DND-41 (cell line): Measurements from ENCODE around the gene GNG11.

Source experiments
- ATAC-seq: fragments of 200-7000 bp; cut with Tn5 transposase; 3 replicates; pipeline ENCODE4 v1.9.1; 2021; ENCODE audit warnings: low read depth; ENCODE audit not compliant: insufficient read depth
- DNase-seq: peaks from one replicate; pipeline ENCODE4 v3.0.0-alpha.2; 2020
- H2AFZ ChIP-seq: 2 replicates; pipeline ENCODE4 v1.6.0; 2012; ENCODE audit warnings: low read depth, low read length
- H3K27ac ChIP-seq: 2 replicates; pipeline ENCODE4 v1.5.1; 2012; ENCODE audit warnings: low read length, inconsistent platforms
- H3K27me3 ChIP-seq: fragments of 200-600 bp; sonication (generic); 2 replicates; pipeline ENCODE4 v1.6.0; 2012; ENCODE audit warnings: low read length, mild to moderate bottlenecking, inconsistent platforms; ENCODE audit not compliant: insufficient read depth, poor library complexity
- H3K36me3 ChIP-seq: 2 replicates; pipeline ENCODE4 v1.5.1; 2012; ENCODE audit warnings: low read length, inconsistent platforms; ENCODE audit not compliant: insufficient read depth
- H3K4me1 ChIP-seq: 2 replicates; pipeline ENCODE4 v1.5.1; 2012; ENCODE audit warnings: mild to moderate bottlenecking, low read length; ENCODE audit not compliant: insufficient read depth
- H3K4me2 ChIP-seq: 2 replicates; pipeline ENCODE4 v1.6.0; 2012; ENCODE audit warnings: mild to moderate bottlenecking, moderate library complexity, low read length, inconsistent platforms; ENCODE audit not compliant: insufficient read depth
- H3K4me3 ChIP-seq, 2 experiments: fragments of 200-600 bp in 1 of 2; shearing (Covaris generic) in 1 of 2; 2 replicates each; pipeline ENCODE4 v1.5.1; 2012 to 2016; ENCODE audit warnings: inconsistent platforms in 2 of 2, low read length in 2 of 2, mild to moderate bottlenecking in 2 of 2, low read depth in 1 of 2, moderate library complexity in 1 of 2
- H3K79me2 ChIP-seq: 2 replicates; pipeline ENCODE4 v1.6.0; 2012; ENCODE audit warnings: low read length, inconsistent platforms; ENCODE audit not compliant: insufficient read depth
- H3K9ac ChIP-seq: 2 replicates; pipeline ENCODE4 v1.6.0; 2012; ENCODE audit warnings: low read depth, mild to moderate bottlenecking, inconsistent platforms, low read length, moderate library complexity
- H3K9me3 ChIP-seq: 2 replicates; pipeline ENCODE4 v1.5.1; 2012; ENCODE audit warnings: low read length, moderate library complexity, mild to moderate bottlenecking, inconsistent platforms; ENCODE audit not compliant: insufficient read depth, severe bottlenecking
- H4K20me1 ChIP-seq: 2 replicates; pipeline ENCODE4 v1.6.0; 2012; ENCODE audit warnings: low read length; ENCODE audit not compliant: insufficient read depth
- EZH2 ChIP-seq: IDR thresholded peaks from 3 replicates; pipeline ENCODE4 v1.6.1; 2012; ENCODE audit warnings: borderline replicate concordance, low read depth, mild to moderate bottlenecking, moderate library complexity, low read length, inconsistent platforms; ENCODE audit not compliant: severe bottlenecking
- TF ChIP-seq, protein P1 (sequence below): IDR thresholded peaks from 2 replicates; pipeline ENCODE4 v1.5.1; 2012; ENCODE audit warnings: borderline replicate concordance, low read length, moderate library complexity, mild to moderate bottlenecking; ENCODE audit not compliant: poor library complexity, severe bottlenecking; ENCODE audit errors: extremely low read depth

The GNG11 gene

DNA sequence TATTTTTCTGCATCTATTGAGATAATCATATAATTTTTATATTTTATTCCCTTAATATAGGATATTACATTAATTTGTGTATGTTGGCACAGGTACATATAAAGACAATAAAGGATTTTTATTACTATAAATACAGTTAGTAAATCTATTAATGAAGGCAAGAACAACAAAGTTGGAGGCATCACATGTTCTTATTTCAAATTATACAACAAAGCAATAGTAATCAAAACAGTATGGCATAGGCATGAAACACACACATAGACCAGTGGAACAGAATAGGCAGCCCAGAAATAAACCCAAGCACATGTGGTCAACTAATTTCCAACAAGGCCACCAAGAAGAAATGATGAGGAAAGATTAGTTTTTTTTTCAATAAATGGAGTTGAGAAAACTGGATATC lies 42.2 kb upstream of the GNG11 start:
- Histone ChIP-seq H4K20me1 (no peaks in the 10 kb centered on the region), H3K4me1 (no peaks in the 10 kb centered on the region), H3K9ac (no peak overlapping the region), H3K36me3 (no peaks in the 10 kb centered on the region), H3K79me2 (no peaks in the 10 kb centered on the region), H3K27ac (no peak overlapping the region), H3K4me2 (no peak overlapping the region), H2AFZ (no peak overlapping the region), H3K27me3 (no peaks in the 10 kb centered on the region), H3K9me3 (no peaks in the 10 kb centered on the region), H3K4me3 (no peak overlapping the region)
- no peak for TF ChIP-seq EZH2
- TF ChIP-seq, protein P1, sequence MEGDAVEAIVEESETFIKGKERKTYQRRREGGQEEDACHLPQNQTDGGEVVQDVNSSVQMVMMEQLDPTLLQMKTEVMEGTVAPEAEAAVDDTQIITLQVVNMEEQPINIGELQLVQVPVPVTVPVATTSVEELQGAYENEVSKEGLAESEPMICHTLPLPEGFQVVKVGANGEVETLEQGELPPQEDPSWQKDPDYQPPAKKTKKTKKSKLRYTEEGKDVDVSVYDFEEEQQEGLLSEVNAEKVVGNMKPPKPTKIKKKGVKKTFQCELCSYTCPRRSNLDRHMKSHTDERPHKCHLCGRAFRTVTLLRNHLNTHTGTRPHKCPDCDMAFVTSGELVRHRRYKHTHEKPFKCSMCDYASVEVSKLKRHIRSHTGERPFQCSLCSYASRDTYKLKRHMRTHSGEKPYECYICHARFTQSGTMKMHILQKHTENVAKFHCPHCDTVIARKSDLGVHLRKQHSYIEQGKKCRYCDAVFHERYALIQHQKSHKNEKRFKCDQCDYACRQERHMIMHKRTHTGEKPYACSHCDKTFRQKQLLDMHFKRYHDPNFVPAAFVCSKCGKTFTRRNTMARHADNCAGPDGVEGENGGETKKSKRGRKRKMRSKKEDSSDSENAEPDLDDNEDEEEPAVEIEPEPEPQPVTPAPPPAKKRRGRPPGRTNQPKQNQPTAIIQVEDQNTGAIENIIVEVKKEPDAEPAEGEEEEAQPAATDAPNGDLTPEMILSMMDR, result no peak
- no peak for ATAC-seq
- DNase-seq, result no peak

DNA sequence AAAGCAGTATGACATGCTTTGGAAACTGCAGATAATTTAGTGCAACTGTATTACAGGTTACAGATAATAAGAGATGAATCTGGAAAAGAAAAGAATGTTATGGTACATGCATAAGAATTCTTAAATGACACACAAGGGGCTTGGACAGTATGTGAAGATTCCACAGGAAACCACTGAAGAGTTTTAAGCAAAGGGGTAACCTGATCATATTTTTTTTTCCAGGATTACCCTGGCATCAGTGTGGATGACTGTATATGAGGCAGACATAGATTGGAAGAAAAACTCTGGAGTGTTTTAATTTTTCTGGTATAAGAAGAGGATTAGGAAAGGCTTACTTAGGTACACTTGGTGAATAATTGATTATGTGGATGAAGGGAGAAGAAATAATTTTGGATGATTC lies 39.1 kb upstream of the GNG11 start:
- DNase-seq (no peak), ATAC-seq (no peak)
- TF ChIP-seq EZH2, result no peak
- TF ChIP-seq, protein P1, result no peak
- Histone ChIP-seq H3K4me2 (no peak overlapping the region), H3K9ac (no peak overlapping the region), H3K27ac (no peak overlapping the region), H3K4me1 (no peaks in the 10 kb centered on the region), H2AFZ (no peak overlapping the region), H3K27me3 (no peaks in the 10 kb centered on the region), H4K20me1 (no peaks in the 10 kb centered on the region), H3K36me3 (no peaks in the 10 kb centered on the region), H3K4me3 (no peak overlapping the region), H3K79me2 (no peaks in the 10 kb centered on the region), H3K9me3 (no peaks in the 10 kb centered on the region)

DNA sequence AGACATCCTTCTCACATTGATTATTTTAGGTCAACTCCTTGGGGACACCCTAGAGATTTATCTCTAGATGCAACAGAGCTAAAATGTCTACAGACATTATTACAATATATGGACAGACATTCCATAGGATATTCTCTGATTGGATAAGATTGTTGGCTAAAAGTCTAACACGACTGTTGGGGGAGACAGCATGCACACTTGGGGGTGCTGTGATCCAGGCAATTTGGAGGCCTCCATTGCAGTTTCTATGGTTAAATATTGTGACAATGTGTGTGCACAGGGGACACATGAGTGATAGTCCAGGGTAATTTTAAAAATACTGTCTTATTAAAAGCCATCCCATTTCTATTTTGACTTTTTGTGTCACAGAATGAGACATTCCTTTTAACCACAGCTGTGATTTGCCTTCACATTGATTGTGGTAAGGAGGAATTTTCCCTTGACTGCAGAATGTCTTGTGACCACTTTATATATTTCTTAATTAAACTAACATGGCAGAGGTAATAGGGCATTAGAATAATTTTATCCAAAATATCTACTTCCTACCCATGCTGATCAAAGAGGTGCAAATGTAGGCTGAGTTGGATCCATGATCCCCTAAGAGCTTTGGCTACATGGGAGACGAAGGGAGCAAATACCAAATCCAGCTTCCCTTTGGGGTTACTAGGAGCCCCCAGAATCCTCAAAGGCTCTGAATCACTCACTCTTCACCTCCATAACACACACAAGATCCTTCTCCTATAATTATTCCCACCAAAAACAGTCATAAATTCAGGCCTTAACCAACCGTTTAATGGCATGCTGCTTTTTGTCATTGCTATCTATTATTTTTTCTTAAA lies 38.2 kb upstream of the GNG11 start:
- H3K4me2 ChIP-seq, result no peak overlapping the region
- H3K4me1 ChIP-seq, result no peaks in the 10 kb centered on the region
- H3K36me3 ChIP-seq, result no peaks in the 10 kb centered on the region
- no peak for ATAC-seq
- H3K9me3 ChIP-seq, result no peaks in the 10 kb centered on the region
- no peaks in the 10 kb centered on the region for H3K27me3 ChIP-seq
- H2AFZ ChIP-seq, result no peak overlapping the region
- no peak overlapping the region for H3K4me3 ChIP-seq
- no peaks in the 10 kb centered on the region for H3K79me2 ChIP-seq
- TF ChIP-seq, protein P1, result no peak
- H4K20me1 ChIP-seq, result no peaks in the 10 kb centered on the region
- no peak for DNase-seq
- no peak overlapping the region for H3K27ac ChIP-seq
- H3K9ac ChIP-seq, result no peak overlapping the region
